Fibroblast of mammary gland (primary cell): ENCODE measurements around the gene ACOT7.
"Not testable (repeated sequence)": the region's sequence is repeated elsewhere in the genome, so short reads cannot be mapped to it uniquely, and the experiment has no call there.

Experiments
- DNase-seq: peaks from one replicate; pipeline ENCODE4 v3.0.0-alpha.2; 2010; ENCODE audit warnings: low read depth
- H3K4me3 ChIP-seq: 2 replicates; pipeline ENCODE4 v1.5.1; 2011; ENCODE audit warnings: low read depth, mild to moderate bottlenecking, low read length, moderate library complexity; ENCODE audit not compliant: control insufficient read depth
- TF ChIP-seq, protein P1 (sequence below): conservative IDR thresholded peaks from 2 replicates; pipeline ENCODE4 v1.5.1; 2011; ENCODE audit warnings: low read depth, low read length, inconsistent platforms; ENCODE audit not compliant: control insufficient read depth, insufficient read depth

ACOT7 gene

DNA sequence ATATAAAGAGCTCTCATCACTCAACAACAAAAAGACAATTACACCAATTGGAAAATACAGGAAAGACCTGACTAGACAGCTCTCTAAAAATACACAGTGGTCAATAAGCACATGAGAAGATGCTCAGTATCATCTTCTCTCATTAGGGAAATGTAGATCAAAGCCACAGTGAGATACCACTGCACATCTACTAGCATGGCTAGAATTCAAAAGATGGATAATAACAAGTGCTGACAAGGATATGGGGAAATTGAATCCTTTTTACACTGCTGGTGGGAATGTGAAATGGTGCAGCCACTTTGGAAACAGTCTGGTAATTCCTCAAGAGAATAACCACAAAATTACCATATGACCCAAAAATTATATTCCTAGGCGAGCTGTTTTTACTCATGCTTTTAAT is 9.4 kb downstream of the ACOT7 start:
- no peak overlapping the region for H3K4me3 ChIP-seq
- no peak for DNase-seq
- TF ChIP-seq, protein P1, sequence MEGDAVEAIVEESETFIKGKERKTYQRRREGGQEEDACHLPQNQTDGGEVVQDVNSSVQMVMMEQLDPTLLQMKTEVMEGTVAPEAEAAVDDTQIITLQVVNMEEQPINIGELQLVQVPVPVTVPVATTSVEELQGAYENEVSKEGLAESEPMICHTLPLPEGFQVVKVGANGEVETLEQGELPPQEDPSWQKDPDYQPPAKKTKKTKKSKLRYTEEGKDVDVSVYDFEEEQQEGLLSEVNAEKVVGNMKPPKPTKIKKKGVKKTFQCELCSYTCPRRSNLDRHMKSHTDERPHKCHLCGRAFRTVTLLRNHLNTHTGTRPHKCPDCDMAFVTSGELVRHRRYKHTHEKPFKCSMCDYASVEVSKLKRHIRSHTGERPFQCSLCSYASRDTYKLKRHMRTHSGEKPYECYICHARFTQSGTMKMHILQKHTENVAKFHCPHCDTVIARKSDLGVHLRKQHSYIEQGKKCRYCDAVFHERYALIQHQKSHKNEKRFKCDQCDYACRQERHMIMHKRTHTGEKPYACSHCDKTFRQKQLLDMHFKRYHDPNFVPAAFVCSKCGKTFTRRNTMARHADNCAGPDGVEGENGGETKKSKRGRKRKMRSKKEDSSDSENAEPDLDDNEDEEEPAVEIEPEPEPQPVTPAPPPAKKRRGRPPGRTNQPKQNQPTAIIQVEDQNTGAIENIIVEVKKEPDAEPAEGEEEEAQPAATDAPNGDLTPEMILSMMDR: no peak

DNA sequence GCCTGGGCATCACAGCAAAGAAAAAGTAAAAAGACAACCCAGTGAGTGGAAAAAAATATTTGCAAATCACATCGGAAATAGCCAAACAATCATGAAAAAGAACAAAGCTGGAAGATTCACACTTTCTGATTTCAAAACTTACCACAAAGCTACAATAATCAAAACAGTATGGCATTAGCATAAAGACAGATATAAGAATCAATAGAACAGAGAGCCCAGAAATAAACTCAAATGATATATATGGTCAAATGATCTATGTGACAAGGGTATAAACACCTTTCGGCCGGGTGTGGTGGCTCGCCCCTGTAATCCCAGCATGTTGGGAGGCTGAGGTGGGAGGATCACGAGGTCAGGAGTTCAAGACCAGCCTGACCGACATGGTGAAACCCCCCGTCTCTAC is 13.5 kb downstream of the ACOT7 start:
- H3K4me3 ChIP-seq: no peak overlapping the region
- no peak for DNase-seq
- TF ChIP-seq, protein P1: no peak

DNA sequence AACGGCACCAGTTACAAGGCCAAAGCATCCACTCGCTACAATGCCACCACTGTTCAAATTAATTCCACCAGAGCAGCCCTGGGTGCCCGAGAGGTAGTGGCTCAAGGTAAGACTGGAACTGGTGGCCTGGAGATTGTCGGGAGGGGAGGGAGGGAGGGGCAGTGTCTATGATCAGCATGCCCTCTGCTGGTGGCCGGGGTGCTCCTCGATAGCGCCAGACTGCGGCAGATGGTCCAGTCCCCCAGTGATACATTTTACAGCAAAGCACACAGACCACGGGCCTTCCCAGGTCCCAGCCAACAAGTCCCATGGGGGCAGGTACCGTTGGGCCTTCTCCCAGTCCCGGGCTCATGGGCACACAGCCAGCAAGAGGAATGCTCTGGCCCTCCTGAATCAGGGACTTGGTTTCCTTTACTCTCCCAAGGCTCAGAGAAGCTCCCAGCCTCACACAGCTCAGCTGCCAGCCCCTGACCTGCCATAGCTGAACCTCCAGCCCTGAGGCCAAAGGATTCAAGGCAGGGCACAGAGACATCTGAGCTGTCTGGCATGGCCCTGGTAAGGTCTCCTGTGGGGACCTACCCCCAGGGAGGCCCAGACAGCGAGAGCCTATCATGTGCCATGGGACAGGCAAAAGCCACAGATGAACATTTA is 15.3 kb downstream of the ACOT7 start:
- DNase-seq: no peak
- TF ChIP-seq, protein P1: no peak

DNA sequence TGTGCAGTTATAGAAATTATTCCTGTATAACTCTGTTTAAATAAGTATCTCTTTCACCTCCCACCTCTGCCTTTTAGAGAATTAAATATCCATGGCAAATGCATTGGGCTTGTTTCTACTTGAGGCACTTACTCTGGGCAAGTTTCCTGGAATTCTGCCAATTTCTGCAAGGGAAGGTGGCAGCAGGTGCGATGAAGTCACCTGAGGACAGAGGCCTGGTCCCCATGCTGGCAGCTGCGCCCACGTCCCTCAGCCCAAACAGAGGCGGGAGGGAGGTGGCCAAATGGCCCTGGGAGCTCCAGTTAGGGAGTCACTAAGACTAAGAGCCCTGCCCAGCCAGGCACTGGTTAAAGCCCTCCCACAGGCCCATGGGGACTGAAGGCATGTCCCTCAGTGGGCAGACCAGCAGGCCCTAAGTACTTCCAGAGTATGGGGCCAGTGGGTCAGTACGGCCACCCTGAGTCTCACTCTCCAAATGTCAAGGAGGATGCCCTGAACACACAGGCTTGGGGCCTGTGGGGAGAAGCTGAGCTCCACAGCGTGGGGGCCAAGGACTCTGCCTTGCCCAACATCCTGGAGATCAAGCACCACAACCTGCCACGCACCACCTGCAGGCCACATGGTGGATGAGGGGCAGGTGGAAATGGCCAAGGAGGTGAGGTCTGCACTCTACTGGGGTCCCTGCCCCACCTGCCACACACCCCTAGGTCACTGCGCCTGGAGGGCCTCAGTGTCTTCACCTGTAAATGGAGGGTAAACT is 19.4 kb downstream of the ACOT7 start:
- DNase-seq: no peak
- TF ChIP-seq, protein P1: no peak
- no peak overlapping the region for H3K4me3 ChIP-seq

More for the DNA sequence above, 15.3 kb downstream of the ACOT7 start:
- no peak overlapping the region for H3K4me3 ChIP-seq

DNA sequence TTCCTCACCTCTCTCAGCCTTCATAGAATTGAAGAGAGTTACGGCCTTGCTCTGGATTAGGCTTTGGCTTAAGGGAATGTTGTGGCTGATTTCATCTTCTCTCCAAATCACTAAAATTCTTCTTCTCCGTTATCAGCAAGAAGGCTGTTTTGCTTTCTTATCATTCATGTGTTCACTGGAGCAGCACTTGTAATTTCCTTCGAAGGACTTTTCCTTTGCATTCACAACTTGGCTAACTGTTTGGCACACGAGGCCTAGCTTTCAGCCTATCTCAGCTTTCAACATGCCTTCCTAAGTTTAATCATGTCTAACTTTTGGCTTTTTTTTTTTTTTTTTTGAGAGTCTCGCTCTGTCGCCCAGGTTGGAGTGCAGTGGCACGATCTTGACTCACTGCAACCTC is 21.3 kb downstream of the ACOT7 start:
- not testable (repeated sequence) for H3K4me3 ChIP-seq, DNase-seq

DNA sequence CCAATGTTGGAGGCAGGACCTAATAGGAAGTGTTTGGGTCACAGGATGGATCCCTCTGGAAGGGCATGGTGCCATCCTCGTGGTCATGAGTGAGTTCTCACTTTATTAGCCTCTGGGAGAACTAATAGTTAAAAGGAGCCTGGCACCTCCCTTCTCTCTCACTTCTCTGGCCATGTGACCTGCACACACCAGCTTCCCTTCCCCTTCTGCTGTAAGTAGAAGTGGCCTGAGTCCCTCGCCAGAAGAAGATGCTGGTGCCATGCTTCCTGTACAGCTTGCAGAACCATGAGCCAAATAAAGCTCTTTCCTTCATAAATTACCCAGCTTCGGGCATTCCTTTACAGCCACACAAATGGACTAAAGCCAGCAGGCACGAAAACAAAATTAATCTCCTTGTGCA is 23.6 kb downstream of the ACOT7 start:
- no peak overlapping the region for H3K4me3 ChIP-seq
- TF ChIP-seq, protein P1: no peak
- no peak for DNase-seq

DNA sequence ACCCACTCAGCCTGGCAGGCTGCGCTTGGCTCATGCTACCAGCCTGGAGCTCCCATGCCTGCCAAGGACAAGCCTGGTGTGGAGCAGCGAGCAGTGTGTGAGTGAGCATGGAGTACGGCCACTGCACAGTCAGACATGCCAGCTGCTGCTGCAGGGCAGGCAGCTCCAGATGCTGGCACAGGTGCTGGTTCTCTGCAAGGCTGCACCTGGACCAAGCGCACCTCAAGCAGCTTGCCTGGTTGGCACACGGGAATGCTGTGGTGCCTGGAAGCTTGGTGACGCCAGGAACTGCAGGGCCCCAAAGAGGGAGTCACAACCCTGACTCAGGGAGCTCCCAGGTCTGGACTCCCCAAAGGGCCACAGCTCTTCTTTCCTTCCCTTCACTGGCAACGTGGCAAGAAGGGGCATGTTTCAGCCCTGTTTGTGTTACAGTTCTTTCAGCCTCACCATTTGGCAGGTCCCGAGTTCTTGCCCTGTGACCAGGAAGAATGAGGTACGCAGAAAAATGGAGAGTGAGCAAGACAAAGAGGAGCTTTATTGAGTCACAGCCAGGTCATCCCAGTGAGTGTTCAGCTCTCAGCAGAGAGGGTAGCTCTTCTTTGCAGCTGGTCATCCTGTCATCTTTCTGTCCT is 26.1 kb downstream of the ACOT7 start:
- H3K4me3 ChIP-seq: no peak overlapping the region
- peak; percentile 31 for DNase-seq
- TF ChIP-seq, protein P1: no peak
